ENCODE results near the gene C12orf75. TPM values are rescaled to one million over a fixed set of nuclear protein-coding genes. Genes with fewer than 3 reads are reported as not detected.
A peak's percentile ranks its signal among the peaks of the same experiment; 100 is the strongest.
"Not testable (repeated sequence)": the region's sequence is repeated elsewhere in the genome, so short reads cannot be mapped to it uniquely, and the experiment has no call there.

The C12orf75 gene
- total and polyA plus RNA-seq, 12 donors: 0.76 to 4.9 (median 1.7) TPM

DNA sequence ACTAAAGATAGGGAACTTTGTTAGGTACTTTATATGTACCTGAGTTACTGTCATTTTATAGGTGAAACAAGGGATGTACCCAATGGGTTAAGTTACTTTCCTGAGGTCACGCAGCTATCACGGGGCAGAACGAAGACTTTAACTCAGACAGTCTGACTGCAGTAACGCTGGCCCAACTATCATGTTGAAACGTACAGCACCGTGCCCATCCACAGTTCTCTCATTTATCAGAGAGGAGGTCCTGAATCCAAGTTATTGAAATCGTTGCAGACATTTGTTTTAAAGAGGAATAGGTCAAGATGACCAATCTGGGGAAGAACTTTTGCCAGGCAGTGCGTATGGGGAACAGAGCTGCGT, 587 bp upstream of the C12orf75 start:
- ATAC-seq: no peak
- H3K9me3 ChIP-seq: no peaks in the 10 kb centered on the region
- no peaks in the 10 kb centered on the region for H3K36me3 ChIP-seq
- H3K4me3 ChIP-seq: peak overlapping the region in 9 of 10 donors; percentile 55 to 86 (median 71)
- 3 to 9% methylated on average over 9 of the region's 9 CpGs for WGBS, 2 donors
- intact Hi-C loops (cut with DNase I): no loop called here
- peaks cover 0 to 18% (median 7%) of the 10 kb centered on the region in 9 donors for H3K4me1 ChIP-seq
- H3K27me3 ChIP-seq: peaks cover 0 to 17% (median 3%) of the 10 kb centered on the region in 7 donors
- no peak overlapping the region for H3K27ac ChIP-seq
- TF ChIP-seq, protein P1, sequence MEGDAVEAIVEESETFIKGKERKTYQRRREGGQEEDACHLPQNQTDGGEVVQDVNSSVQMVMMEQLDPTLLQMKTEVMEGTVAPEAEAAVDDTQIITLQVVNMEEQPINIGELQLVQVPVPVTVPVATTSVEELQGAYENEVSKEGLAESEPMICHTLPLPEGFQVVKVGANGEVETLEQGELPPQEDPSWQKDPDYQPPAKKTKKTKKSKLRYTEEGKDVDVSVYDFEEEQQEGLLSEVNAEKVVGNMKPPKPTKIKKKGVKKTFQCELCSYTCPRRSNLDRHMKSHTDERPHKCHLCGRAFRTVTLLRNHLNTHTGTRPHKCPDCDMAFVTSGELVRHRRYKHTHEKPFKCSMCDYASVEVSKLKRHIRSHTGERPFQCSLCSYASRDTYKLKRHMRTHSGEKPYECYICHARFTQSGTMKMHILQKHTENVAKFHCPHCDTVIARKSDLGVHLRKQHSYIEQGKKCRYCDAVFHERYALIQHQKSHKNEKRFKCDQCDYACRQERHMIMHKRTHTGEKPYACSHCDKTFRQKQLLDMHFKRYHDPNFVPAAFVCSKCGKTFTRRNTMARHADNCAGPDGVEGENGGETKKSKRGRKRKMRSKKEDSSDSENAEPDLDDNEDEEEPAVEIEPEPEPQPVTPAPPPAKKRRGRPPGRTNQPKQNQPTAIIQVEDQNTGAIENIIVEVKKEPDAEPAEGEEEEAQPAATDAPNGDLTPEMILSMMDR (IDR thresholded peaks at IDR 0.05): no peak
- DNase-seq: no peak

DNA sequence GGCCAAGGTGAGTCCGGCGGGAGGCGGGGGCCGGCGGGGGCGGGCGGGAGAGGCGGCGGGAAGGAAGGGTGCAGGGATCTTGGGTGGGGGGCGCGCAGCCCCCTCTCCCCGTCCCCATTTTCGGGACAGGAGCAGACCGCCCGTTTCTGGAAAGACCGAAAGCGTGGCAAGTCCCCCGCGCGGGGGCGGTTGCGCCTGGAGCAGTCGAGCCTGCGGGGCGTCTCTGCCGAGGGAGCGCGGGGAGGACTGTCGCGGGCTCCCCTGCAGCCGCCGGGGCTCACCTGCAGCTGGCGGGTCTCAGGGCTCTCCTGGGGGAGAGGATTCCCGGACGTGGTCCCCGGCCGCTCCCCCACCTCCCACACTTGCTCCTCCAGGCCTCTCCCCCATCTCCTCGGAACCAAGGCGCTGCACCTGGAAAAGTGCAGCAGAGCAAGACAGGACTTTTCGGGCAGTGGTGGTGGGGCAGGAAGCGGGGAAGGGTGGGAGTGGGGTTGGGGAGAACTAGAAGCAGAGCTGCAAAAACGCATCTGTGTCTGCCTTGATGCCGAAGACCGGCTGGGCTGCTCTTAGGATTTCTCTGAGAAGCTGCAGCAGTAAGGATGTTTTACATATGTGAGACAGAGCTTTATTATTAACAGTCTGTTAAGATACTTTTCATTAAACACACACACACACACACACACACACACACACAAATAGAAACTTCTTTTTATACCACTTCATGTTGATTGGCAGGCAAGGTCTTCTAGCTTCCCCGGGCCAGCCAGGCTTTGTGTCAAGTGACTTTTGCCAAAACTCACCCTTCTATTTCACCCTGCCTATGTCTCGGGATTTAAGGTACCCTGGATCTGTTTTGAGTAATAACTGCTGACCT, 677 bp downstream of the C12orf75 start:
- Histone ChIP-seq H3K27me3 (peaks cover 0 to 17% (median 3%) of the 10 kb centered on the region in 7 donors), H3K36me3 (no peaks in the 10 kb centered on the region), H3K9me3 (no peaks in the 10 kb centered on the region), H3K27ac (peak overlapping the region in 1 of 10 donors; percentile 70), H3K4me3 (peak overlapping the region; percentile 55 to 86 (median 70)), H3K4me1 (peaks cover 0 to 18% (median 7%) of the 10 kb centered on the region in 9 donors)
- ATAC-seq: peak in 6 of 8 donors; percentile 25 to 61 (median 43)
- intact Hi-C loops (cut with DNase I): no loop called here
- TF ChIP-seq, protein P1 (IDR thresholded peaks at IDR 0.05): peak in 1 of 9 donors; percentile 24
- DNase-seq: peak; percentile 7 to 17
- 3 to 4% methylated on average over 42 to 45 of the region's 46 CpGs for WGBS, 2 donors

DNA sequence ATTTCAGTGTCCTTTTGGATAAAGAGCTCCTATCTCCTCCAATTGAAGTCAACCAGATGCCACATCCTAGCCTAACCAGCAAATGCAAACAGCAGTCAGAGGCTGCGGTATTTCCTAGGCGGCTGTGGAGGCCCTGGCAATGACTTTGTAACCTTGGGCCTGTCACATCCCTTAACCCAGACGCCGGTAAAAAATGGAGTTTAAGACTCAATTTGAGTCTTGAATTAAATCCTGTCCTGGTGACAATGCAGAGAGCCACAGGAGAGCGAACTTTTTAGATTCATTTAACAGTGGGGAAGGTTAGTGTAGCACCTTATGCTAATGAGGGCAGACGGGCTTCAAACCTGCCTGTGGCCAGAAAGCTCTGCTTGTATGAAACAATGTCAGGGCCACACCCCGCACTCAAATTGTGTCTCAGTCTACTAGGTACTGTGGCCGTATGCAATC, 1.3 kb downstream of the C12orf75 start:
- Histone ChIP-seq H3K4me1 (peaks cover 0 to 18% (median 7%) of the 10 kb centered on the region in 9 donors), H3K27me3 (peaks cover 0 to 17% (median 3%) of the 10 kb centered on the region in 7 donors), H3K27ac (no peak overlapping the region), H3K36me3 (no peaks in the 10 kb centered on the region), H3K4me3 (peak overlapping the region in 3 of 10 donors; percentile 76 to 86 (median 76)), H3K9me3 (no peaks in the 10 kb centered on the region)
- DNase-seq (no peak), ATAC-seq (no peak)
- WGBS, 2 donors: 84 to 85% methylated on average over 8 of the region's 8 CpGs
- intact Hi-C loops (cut with DNase I): no loop called here
- TF ChIP-seq, protein P1 (IDR thresholded peaks at IDR 0.05): no peak

DNA sequence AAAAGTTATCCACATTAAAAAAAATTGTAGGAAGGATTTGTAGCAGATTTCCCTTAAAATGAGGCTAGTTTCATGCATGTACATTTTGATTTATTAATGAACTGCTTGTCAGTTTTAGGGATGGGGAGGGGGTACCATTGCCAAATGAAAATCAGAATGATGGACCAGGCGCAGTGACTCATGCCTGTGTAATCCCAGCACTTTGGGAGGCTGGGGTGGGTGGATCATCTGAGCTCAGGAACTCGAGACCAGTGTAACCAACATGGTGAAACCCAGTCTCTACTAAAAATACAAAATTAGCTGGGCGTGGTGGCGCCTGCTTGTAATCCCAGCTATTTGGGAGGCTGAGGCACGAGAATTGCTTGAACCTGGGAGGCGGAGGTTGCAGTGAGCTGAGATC, 1.8 kb downstream of the C12orf75 start:
- DNase-seq; H3K9me3 ChIP-seq; intact Hi-C loops (cut with DNase I); ATAC-seq; H3K27ac ChIP-seq; H3K36me3 ChIP-seq: not testable (repeated sequence)
- Histone ChIP-seq H3K4me3 (peak overlapping the region in 1 of 10 donors; percentile 76), H3K4me1 (peaks cover 0 to 18% (median 7%) of the 10 kb centered on the region in 9 donors), H3K27me3 (peaks cover 0 to 17% (median 3%) of the 10 kb centered on the region in 7 donors)
- WGBS, 2 donors: 96 to 98% methylated on average over 6 of the region's 6 CpGs

Data from heart right ventricle (tissue), 16 donors.